ENCODE results near the gene FCF1. TPM values are rescaled to one million over a fixed set of nuclear protein-coding genes. Genes with fewer than 3 reads are reported as not detected.

FCF1 gene, protein sequence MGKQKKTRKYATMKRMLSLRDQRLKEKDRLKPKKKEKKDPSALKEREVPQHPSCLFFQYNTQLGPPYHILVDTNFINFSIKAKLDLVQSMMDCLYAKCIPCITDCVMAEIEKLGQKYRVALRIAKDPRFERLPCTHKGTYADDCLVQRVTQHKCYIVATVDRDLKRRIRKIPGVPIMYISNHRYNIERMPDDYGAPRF
- total RNA-seq: 21.9 and 23.9 TPM in 2 replicates
- polyA plus RNA-seq: 15.9 and 18.1 TPM in 2 replicates

DNA sequence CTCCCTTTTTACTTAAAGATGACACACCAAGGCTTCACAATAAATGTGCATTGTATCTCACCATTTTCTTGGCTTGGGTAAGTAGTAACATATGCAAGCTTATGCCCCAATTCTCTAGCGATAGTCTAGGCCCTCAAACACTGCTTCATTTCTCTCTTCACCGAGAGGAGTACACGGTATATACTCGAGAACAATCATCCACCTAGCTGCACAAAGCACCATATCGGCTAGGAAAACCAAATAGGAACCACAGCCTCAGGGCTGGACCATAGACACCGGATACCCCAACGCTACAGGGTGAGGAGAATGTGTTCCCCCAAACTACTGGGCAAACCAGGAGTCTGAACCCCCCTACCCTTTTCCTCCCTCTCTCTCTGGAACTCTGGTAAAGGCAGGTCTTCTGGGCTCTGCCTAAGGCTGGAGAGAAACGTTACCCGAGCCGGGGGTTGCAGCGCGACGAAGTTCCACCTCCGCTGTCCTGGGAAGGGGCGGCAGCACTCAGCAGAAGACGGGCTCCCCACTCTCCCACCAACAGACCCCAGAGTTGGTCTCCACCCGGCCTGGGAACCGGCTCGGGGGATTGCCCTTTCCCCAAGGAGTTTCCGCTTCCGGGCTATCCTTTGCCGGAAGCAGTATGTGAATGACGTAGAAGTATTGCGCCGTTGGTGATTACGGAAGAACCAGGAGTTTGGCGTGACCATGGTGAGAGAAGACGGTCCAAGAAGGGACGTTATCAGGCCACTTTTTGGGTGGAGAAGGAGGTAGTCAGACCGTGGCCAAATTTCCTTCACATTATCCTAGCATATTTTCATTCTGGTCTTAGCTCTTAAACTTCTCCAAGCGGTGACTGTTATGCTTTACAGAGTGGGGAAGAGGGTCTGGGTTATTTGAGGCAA lies at the start of gene FCF1, which contains the start of gene AREL1:
Gene FCF1, plus strand, starts transcription at position 646 of the 896 bp plus-strand sequence. Its CDS starts 54 bp downstream, at position 700.
Gene AREL1, minus strand, starts transcription at position 582 of the 896 bp plus-strand sequence. CDS start 27,465 bp downstream, outside the sequence.
- Histone ChIP-seq H3K4me1 (ENCODE audit: low read depth) (peaks cover 6% of the 10 kb centered on the region), H3K9me3 (ENCODE audit: low read depth) (no peaks in the 10 kb centered on the region), H3K4me3 (peak within 1 kb of the TSS; percentile 77), H3K27ac (peak within 1 kb of the TSS; percentile 86), H3K36me3 (peaks cover 10% of the 10 kb centered on the region), H3K27me3 (no peaks in the 10 kb centered on the region)
- DNase-seq (ENCODE audit: low read depth in 1 of 2, low spot score in 1 of 2): peak; percentile 92 to 93
- TF ChIP-seq, protein P1, sequence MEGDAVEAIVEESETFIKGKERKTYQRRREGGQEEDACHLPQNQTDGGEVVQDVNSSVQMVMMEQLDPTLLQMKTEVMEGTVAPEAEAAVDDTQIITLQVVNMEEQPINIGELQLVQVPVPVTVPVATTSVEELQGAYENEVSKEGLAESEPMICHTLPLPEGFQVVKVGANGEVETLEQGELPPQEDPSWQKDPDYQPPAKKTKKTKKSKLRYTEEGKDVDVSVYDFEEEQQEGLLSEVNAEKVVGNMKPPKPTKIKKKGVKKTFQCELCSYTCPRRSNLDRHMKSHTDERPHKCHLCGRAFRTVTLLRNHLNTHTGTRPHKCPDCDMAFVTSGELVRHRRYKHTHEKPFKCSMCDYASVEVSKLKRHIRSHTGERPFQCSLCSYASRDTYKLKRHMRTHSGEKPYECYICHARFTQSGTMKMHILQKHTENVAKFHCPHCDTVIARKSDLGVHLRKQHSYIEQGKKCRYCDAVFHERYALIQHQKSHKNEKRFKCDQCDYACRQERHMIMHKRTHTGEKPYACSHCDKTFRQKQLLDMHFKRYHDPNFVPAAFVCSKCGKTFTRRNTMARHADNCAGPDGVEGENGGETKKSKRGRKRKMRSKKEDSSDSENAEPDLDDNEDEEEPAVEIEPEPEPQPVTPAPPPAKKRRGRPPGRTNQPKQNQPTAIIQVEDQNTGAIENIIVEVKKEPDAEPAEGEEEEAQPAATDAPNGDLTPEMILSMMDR (IDR thresholded peaks at IDR 0.05; ENCODE audit: low read depth, low read length): no peak

GRCh38 chr14:74663884-74664283 lies 49.1 kb upstream of the FCF1 start:
- TF ChIP-seq, protein P1 (IDR thresholded peaks at IDR 0.05; ENCODE audit: low read depth, low read length): no peak
- no peak overlapping the region for H3K27ac ChIP-seq
- H3K36me3 ChIP-seq: peaks cover 52% of the 10 kb centered on the region
- no peaks in the 10 kb centered on the region for H3K9me3 ChIP-seq (ENCODE audit: low read depth)
- H3K4me1 ChIP-seq (ENCODE audit: low read depth): no peaks in the 10 kb centered on the region
- no peak for DNase-seq (ENCODE audit: low read depth in 1 of 2, low spot score in 1 of 2)
- H3K4me3 ChIP-seq: no peak overlapping the region
- H3K27me3 ChIP-seq: no peaks in the 10 kb centered on the region

- TF ChIP-seq, protein P1 (IDR thresholded peaks at IDR 0.05; ENCODE audit: low read depth, low read length): no peak
- H3K4me1 ChIP-seq (ENCODE audit: low read depth): no peaks in the 10 kb centered on the region
- H3K9me3 ChIP-seq (ENCODE audit: low read depth): no peaks in the 10 kb centered on the region
- peaks cover 58% of the 10 kb centered on the region for H3K36me3 ChIP-seq
- no peak overlapping the region for H3K27ac ChIP-seq
- H3K27me3 ChIP-seq: no peaks in the 10 kb centered on the region
- DNase-seq (ENCODE audit: low read depth in 1 of 2, low spot score in 1 of 2): no peak
- no peak overlapping the region for H3K4me3 ChIP-seq
These were observed 48.2 kb upstream of the FCF1 start for GRCh38 chr14:74664717-74665116.

DNA sequence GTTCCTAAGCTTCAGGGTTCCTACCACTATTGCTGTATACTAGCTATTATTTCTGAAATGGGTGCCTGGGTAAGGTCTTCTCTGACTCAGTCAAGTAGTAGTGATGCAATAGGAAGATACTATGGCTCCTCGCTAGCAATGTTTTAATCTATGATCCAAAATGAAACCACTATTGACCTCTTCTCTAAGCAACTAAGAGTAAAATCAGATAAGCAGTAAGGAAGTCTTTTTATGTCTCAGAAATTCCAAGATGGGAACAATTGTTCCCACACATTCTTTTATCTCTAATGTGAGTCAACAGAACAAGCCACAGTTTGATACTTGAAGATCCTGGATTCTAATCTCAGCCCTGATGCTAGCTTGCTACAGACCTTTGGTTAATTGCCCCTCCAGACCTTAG lies 45.2 kb upstream of the FCF1 start:
- Histone ChIP-seq H3K36me3 (peaks cover 57% of the 10 kb centered on the region), H3K4me3 (no peak overlapping the region), H3K9me3 (ENCODE audit: low read depth) (no peaks in the 10 kb centered on the region), H3K4me1 (ENCODE audit: low read depth) (no peaks in the 10 kb centered on the region), H3K27ac (no peak overlapping the region), H3K27me3 (no peaks in the 10 kb centered on the region)
- TF ChIP-seq, protein P1 (IDR thresholded peaks at IDR 0.05; ENCODE audit: low read depth, low read length): no peak
- DNase-seq (ENCODE audit: low read depth in 1 of 2, low spot score in 1 of 2): peak in 1 of 2 donors; percentile 79

DNA sequence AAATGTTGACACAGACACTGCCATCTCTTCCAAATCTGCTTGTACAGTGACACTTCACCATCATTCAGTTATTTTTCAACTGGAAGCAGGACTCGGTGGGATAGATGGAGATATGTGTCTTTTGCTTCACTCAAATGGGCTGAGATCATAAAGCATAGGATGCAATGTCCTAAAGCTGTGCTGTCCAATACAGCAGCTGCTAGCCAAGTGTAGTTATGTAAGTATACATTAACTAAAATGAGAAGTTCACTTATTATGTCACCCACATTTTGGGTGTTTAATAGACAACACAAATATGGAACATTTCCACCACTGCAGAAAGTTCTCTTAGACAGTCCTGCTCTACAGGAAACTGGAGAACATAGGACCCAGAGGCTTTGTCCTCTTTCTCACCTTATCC lies 43.7 kb upstream of the FCF1 start:
- no peak for DNase-seq (ENCODE audit: low read depth in 1 of 2, low spot score in 1 of 2)
- no peaks in the 10 kb centered on the region for H3K9me3 ChIP-seq (ENCODE audit: low read depth)
- H3K4me1 ChIP-seq (ENCODE audit: low read depth): no peaks in the 10 kb centered on the region
- H3K36me3 ChIP-seq: peaks cover 66% of the 10 kb centered on the region
- H3K4me3 ChIP-seq: no peak overlapping the region
- no peak overlapping the region for H3K27ac ChIP-seq
- no peaks in the 10 kb centered on the region for H3K27me3 ChIP-seq
- TF ChIP-seq, protein P1 (IDR thresholded peaks at IDR 0.05; ENCODE audit: low read depth, low read length): no peak
